Activated naive CD4-positive, alpha-beta T cell treated with anti-CD3 and anti-CD28 coated beads, Interleukin-2, amount 50 U/mL, for 24 hours (primary cell): ENCODE data around the gene ACBD5.
"Not testable (repeated sequence)": the region's sequence is repeated elsewhere in the genome, so short reads cannot be mapped to it uniquely, and the experiment has no call there.

Source experiments
- H3K27ac Mint-ChIP-seq: one replicate; pipeline ENCODE4 v1.8.0; 2021; ENCODE audit warnings: mild to moderate bottlenecking, mixed read lengths
- H3K27me3 Mint-ChIP-seq: one replicate; pipeline ENCODE4 v1.8.0; 2021; ENCODE audit warnings: mixed read lengths
- H3K36me3 Mint-ChIP-seq: one replicate; pipeline ENCODE4 v1.8.0; 2021; ENCODE audit warnings: mixed read lengths
- H3K4me1 Mint-ChIP-seq: one replicate; pipeline ENCODE4 v1.8.0; 2021; ENCODE audit warnings: mixed read lengths
- H3K4me3 Mint-ChIP-seq: one replicate; pipeline ENCODE4 v1.8.0; 2021; ENCODE audit warnings: mild to moderate bottlenecking, mixed read lengths
- H3K9me3 Mint-ChIP-seq: one replicate; pipeline ENCODE4 v1.8.0; 2021; ENCODE audit warnings: mixed read lengths

The ACBD5 gene

DNA sequence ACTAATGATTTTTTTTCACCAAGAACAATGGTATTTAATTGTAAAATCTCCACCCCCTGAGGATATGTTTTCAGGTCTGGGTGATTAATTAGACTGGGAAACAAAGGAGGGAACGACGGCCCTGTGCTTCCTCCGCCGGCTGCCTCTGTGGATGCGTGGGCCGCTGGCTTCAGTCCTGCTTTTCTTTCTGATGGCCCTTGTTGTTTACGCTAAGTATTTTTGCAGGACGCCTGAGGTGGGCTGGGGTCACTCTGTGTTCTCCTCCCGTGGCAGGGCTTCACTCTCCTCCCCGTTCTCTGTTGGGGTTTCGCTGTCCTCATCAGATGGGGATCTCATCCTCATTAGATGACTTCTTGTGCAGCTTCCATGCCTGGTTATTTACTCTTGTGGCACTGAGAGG lies 5.2 kb upstream of the ACBD5 start:
- Mint-ChIP-seq H3K27me3 (no peaks in the 10 kb centered on the region), H3K27ac (no peak overlapping the region), H3K9me3 (no peaks in the 10 kb centered on the region)

DNA sequence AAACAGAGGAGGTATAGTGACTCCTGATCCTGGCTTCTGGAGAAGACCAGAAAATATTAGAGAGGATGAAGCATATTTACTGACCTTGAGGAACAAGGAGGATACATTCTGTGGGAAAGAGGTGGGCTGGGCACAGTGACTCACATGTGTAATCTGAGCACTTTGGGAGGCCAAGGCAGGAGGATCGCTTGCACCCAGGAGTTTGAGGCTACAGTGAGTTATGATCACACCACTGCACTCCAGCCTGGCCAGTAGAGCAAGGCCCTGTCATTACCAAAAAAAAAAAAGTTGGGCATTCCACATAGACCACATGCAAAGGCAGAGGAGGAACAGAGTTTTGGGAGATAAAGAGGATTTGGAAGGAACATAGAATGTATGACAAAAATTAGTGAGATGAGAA lies 4.4 kb upstream of the ACBD5 start:
- Mint-ChIP-seq H3K4me3 (no peak overlapping the region), H3K27ac (peak overlapping the region; percentile 53), H3K4me1 (peaks cover 23% of the 10 kb centered on the region), H3K36me3 (no peaks in the 10 kb centered on the region), H3K9me3 (no peaks in the 10 kb centered on the region), H3K27me3 (no peaks in the 10 kb centered on the region)

More for the DNA sequence above, 5.2 kb upstream of the ACBD5 start:
- no peak overlapping the region for H3K4me3 Mint-ChIP-seq
- no peaks in the 10 kb centered on the region for H3K36me3 Mint-ChIP-seq
- H3K4me1 Mint-ChIP-seq, result peaks cover 23% of the 10 kb centered on the region

DNA sequence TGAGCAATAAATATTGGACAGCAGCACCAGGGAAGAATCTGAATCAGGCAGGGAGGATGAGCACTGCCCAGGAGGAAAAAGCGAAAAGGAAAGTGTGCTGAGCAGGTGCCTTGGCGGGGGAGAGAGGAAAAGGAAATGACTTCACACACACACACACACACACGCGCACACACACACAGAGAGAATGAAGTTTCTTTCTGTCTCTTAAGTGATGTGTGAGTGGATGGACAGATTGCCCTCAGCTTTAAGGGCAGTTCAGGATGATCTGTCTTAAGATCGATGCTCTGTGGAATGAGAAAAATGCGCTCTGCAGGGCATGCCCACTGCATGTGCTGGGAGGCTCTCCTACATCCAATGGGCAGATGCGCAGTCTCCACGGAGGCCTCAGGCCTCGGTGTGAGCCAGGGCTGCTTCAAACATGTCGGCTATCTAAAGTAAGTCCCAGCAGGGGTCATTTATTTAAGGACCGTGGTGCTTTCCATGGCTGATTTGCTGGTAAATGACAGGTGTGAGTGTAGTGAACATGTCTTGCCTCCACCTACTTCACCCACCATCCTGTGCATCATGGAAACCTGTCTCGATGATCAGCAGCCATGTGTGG lies 2.5 kb upstream of the ACBD5 start:
- peaks cover 2% of the 10 kb centered on the region for H3K36me3 Mint-ChIP-seq
- peaks cover 30% of the 10 kb centered on the region for H3K4me1 Mint-ChIP-seq
- H3K4me3 Mint-ChIP-seq, result peak overlapping the region; percentile 98

DNA sequence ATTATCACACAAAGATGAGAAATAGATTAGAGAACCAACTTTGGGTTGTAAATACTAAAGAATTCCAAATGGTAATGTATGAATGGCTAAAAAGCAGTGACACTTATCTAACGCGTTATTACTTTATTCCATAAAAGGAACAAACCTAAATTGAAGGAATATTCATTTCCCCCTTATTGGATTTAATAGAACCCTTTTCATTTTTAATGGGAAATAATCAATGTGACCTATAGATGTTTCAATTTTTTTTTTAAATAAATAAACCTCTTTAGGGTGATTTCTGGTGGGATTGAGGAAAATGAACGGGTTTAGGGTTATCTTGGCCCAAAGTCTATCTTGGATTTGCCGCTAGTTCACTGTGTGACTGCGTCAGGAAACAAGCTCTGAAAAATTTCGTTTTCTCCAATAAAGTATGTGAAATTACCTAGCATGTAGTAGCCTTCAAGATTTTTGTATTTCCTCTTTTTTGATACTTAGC lies 1.9 kb upstream of the ACBD5 start:
- peak overlapping the region; percentile 98 for H3K4me3 Mint-ChIP-seq
- no peaks in the 10 kb centered on the region for H3K27me3 Mint-ChIP-seq
- no peaks in the 10 kb centered on the region for H3K9me3 Mint-ChIP-seq
- H3K27ac Mint-ChIP-seq, result peak overlapping the region; percentile 95
- H3K36me3 Mint-ChIP-seq, result peaks cover 2% of the 10 kb centered on the region
- peaks cover 30% of the 10 kb centered on the region for H3K4me1 Mint-ChIP-seq

More for the DNA sequence above, 2.5 kb upstream of the ACBD5 start:
- H3K9me3 Mint-ChIP-seq, result no peaks in the 10 kb centered on the region
- no peaks in the 10 kb centered on the region for H3K27me3 Mint-ChIP-seq
- H3K27ac Mint-ChIP-seq, result peak overlapping the region; percentile 95

DNA sequence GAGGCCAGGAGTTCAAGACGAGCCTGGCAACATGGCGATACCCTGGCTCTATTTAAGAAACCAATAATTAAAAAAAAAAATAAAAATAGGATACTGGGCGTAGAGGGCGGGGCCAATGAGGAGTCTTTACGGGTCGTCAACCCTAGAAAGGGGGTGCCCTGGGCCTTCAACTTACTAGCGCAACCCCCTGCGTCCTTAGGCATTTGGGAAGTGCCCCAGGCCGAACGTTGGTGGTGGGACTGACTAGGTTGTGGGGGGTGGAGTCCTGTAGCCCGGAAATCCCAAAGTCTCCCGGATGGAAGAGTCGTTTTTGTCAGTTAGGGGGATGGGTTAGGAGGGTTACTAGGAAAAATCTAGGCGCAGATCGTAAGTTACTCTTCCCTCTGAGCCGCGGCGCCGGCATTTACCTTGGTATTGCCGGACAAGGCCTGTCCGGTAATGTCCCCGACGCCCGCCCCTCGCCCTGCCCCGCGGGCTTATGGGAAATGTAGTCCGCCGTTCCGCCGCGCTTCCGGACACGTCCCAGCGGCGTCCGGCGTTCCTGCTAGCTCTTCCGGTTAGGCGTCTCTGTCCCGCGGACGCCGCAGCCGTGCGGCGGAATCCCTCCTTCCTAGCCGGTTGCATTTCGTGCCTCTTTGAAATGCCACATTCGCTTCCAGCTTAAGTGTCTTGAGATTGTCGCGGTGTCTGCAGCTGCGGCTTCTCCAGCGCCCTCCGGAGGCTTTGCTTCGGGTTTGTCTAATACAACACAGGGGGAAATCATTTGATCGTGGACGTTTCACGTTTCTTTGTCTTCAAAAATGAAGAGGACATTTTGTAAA lies 1.3 kb upstream of the ACBD5 start:
- Mint-ChIP-seq H3K36me3 (peaks cover 2% of the 10 kb centered on the region), H3K9me3 (no peaks in the 10 kb centered on the region), H3K27me3 (no peaks in the 10 kb centered on the region), H3K27ac (peak overlapping the region; percentile 95), H3K4me1 (peaks cover 30% of the 10 kb centered on the region), H3K4me3 (peak overlapping the region; percentile 98)

DNA sequence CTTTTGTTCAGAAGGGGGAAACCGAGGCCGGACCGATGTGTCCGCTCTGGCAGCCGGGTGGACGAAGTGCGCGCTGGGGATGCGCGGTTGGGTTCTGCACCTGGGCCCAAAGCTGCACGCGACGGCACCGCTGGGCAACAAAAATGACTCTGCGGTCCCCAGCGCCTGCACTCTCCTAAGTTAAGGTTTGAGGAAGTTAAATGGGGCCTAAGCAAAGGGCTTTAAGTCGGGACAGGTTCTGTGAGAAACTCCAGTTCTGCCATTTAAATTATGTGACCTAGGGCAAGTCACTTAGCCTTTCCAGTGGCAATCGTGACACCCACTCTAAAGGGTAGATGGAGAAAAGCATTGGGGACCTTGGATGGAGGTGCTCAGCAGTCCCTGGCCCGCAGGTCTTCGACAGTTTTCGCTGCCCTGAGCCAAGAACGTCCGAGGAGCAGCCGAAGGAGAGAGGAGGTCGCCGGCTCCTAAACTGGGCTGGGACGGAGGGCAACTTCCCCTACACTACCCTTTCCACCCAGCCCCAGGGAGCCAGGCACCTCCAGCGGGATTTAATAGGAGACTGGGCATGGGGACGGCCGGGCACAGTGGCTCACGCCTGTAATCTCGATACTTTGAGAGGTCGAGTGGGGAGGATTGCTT lies 534 bp upstream of the ACBD5 start:
- H3K9me3 Mint-ChIP-seq, result no peaks in the 10 kb centered on the region
- H3K27ac Mint-ChIP-seq, result peak overlapping the region; percentile 95
- peaks cover 2% of the 10 kb centered on the region for H3K36me3 Mint-ChIP-seq
- H3K4me1 Mint-ChIP-seq, result peaks cover 30% of the 10 kb centered on the region
- no peaks in the 10 kb centered on the region for H3K27me3 Mint-ChIP-seq
- H3K4me3 Mint-ChIP-seq, result peak overlapping the region; percentile 98

DNA sequence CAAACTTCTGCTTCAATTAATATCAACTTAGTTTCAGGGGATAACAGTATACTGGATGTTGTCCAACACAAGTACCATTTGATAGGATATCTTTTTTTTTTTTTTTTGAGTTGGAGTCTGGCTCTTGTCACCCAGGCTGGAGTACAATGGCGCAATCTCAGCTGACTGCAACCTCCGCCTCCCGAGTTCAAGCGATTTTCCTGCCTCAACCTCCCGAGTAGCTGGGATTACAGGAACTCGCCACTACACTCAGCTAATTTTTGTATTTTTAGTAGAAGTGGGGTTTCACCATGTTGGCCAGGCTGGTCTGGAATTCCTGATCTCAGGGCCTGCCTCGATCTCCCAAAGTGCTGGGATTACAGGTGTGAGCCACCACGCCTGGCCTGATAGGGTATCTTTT lies 3.1 kb downstream of the ACBD5 start:
- H3K36me3 Mint-ChIP-seq, H3K27me3 Mint-ChIP-seq, H3K27ac Mint-ChIP-seq, H3K4me3 Mint-ChIP-seq, H3K9me3 Mint-ChIP-seq: not testable (repeated sequence)
- peaks cover 13% of the 10 kb centered on the region for H3K4me1 Mint-ChIP-seq

DNA sequence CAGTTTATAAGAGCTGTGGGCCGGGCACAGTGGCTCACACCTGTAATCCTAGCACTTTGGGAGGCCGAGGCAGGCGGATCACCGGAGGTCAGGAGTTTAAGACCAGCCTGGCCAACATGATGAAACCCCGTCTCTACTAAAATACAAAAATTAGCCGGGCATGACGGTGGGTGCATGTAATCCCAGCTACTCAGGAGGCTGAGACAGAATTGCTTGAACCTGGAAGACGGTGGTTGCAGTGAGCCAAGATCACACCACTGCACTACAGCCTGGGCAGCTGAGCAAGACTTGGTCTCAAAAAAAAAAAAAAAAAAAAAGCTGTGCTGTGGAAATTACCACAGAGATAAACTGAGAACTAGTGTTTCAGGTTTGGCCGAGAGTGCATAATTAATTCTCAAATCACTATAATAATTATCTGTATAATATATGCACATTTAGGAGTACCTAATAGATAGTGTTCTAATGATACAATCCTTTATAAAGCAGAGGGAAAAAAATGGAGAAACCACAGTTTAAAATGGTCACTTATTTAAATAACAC lies 3.9 kb downstream of the ACBD5 start:
- H3K9me3 Mint-ChIP-seq, H3K4me3 Mint-ChIP-seq, H3K27me3 Mint-ChIP-seq, H3K27ac Mint-ChIP-seq, H3K36me3 Mint-ChIP-seq: not testable (repeated sequence)
- peaks cover 13% of the 10 kb centered on the region for H3K4me1 Mint-ChIP-seq

DNA sequence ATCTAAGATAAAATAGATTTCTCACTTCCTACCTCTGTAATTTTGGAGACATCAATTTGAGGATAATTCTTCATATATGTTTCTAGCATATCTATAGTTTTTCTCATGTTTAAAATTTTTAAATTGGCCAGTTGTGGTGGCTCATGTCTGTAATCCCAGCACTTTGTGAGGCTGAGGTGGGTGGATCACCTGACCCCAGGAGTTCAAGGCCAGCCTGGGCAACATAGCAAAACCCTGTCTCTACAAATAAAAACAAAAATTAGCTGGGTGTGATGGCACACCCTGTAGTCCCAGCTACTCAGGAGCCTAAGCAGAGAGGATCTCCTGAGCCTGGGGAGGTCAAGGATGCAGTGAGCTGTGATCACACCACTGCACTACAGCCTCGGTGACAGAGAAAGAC lies 4.9 kb downstream of the ACBD5 start:
- Mint-ChIP-seq H3K4me3 (no peak overlapping the region), H3K4me1 (peaks cover 7% of the 10 kb centered on the region), H3K9me3 (no peaks in the 10 kb centered on the region), H3K27me3 (no peaks in the 10 kb centered on the region), H3K27ac (no peak overlapping the region), H3K36me3 (peaks cover 6% of the 10 kb centered on the region)

DNA sequence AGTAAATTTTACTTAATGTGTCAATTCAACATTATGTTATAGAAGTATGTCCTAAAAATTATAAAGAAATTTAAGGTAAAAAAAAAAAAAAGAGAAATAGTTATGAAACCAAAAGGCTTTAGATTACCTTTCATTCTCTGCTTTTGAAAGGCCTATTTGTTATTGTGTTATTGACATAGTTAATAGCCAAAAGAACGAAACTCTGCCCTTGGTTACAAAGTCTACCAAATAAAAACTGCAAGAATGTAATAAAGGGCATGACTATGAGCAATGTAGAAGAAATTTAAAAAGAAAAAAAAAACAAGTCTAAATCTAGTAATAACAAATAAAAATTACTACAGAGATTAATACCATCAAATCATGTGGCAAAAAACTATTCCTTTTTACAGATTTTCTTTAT lies 10.6 kb downstream of the ACBD5 start:
- Mint-ChIP-seq H3K9me3 (no peaks in the 10 kb centered on the region), H3K27ac (no peak overlapping the region), H3K36me3 (peaks cover 5% of the 10 kb centered on the region), H3K4me3 (no peak overlapping the region), H3K27me3 (no peaks in the 10 kb centered on the region), H3K4me1 (peaks cover 12% of the 10 kb centered on the region)

DNA sequence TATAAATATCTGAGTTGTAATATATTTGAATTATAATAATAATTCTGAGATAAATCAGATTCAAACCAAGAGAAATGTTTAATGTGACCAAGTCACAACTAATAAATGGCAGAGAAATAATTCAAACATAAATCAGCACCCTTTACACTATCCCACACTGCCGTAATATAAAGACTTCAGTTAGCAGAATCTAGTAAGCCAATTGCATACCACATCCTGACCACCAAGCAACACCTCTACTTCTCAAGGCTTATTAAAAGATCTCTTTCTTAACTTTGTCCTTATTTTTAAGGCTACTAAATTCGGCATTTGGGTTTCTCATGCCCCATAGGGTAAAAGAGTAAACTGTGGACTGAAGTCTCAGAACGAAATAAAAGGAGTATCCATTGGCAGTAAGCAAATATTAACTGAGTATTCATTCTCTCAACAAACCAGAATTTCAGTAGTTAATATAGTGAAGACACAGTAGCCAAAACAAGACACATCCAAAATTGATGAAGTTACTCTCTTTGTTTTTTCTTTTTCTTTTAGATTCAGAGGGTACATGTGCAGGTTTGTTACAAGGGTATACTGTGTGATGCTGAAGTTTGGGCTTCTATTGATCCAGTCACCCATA lies 14.8 kb downstream of the ACBD5 start:
- Mint-ChIP-seq H3K4me1 (peaks cover 16% of the 10 kb centered on the region), H3K36me3 (peaks cover 1% of the 10 kb centered on the region), H3K4me3 (no peak overlapping the region), H3K27me3 (no peaks in the 10 kb centered on the region), H3K9me3 (no peaks in the 10 kb centered on the region), H3K27ac (peak overlapping the region; percentile 47)

DNA sequence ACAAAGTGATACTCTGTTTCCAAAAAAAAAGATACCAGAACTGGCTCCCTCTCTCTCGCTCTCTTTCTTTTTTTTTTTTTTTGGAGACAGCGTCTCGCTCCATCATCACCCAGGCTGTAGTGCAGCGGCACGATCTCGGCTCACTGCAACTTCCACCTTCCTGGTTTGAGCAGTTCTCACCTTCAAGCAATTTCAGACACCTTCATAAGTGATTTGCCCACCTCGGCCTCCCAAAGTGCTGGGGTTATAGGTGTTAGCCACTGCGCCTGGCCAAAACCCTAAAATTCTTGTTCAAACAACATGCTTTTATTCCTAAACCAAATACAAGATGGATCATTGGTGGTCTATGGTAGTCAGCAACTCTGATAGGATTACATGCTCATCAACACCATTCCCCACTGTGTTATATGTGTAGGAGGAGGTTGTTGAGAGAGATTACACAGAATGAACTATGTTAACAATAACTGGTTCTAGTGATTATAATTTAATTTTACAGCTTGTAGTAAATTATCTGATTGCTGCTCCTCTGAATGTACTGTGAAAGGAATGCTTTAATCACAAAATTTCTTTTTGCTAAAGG lies 15.5 kb downstream of the ACBD5 start:
- H3K27me3 Mint-ChIP-seq, result no peaks in the 10 kb centered on the region
- H3K9me3 Mint-ChIP-seq, result no peaks in the 10 kb centered on the region
- no peaks in the 10 kb centered on the region for H3K36me3 Mint-ChIP-seq
- H3K27ac Mint-ChIP-seq, result peak overlapping the region; percentile 82
- peaks cover 16% of the 10 kb centered on the region for H3K4me1 Mint-ChIP-seq
- no peak overlapping the region for H3K4me3 Mint-ChIP-seq

DNA sequence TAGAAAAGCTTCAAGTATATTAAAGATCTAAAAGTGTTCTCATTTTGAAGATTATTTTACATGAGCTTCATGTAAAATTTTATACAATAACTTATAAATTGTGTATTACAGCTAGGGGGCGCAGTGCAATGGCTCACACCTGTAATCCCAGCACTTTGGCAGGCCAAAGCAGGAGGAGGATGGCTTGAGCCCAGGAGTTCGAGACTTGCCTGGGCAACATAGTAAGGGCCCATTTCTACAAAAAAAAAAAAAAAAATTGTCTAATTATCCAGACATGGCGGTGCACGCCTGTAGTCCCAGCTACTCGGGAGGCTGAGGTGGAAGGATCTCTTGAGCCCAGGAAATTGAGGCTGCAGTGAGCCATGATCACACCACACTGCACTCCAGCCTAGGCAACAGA lies 16.6 kb downstream of the ACBD5 start:
- Mint-ChIP-seq H3K4me3 (no peak overlapping the region), H3K4me1 (peaks cover 16% of the 10 kb centered on the region), H3K9me3 (no peaks in the 10 kb centered on the region), H3K27me3 (no peaks in the 10 kb centered on the region), H3K27ac (no peak overlapping the region), H3K36me3 (peaks cover 6% of the 10 kb centered on the region)

DNA sequence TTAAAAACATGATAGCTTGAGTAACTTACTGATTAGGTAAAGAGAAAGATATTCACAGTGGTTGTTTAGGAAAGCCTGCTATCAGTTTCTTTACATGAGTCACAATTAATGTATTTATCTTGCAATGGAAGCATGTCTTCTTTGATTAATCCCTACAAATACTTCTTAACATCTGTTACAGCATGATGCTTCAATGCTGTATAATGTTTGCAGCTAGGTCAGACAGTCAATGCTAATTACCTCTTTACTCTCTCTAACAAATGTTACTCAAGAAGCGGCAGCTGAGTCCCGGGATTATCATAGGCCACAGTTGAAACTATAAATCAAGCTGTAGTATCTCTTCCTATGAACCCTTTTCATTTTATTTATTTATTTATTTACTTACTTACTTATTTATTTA lies 33.2 kb downstream of the ACBD5 start:
- peaks cover 10% of the 10 kb centered on the region for H3K36me3 Mint-ChIP-seq
- no peaks in the 10 kb centered on the region for H3K27me3 Mint-ChIP-seq
- no peak overlapping the region for H3K4me3 Mint-ChIP-seq
- H3K27ac Mint-ChIP-seq, result no peak overlapping the region
- H3K9me3 Mint-ChIP-seq, result no peaks in the 10 kb centered on the region
- no peaks in the 10 kb centered on the region for H3K4me1 Mint-ChIP-seq

DNA sequence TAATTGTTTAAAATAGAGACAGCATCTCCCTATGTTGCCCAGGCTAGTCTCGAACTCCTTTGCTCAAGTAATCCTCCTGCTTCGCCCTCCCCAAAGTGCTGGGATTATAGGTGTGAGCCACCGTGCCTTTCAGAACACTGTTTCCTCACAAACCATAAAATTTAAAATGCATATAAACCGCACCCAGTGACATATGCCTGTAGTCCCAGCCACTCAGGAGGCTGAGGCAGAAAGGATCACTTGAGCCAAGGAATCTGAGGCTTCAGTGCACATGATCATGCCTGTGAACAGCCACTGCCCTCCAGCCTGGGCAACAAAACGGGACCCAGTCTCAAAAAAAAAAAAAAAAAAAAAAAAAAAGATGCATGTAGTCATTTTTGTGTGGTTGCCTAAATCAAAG lies 36.8 kb downstream of the ACBD5 start:
- H3K27ac Mint-ChIP-seq, result no peak overlapping the region

More for the DNA sequence above, 36.8 kb downstream of the ACBD5 start:
- Mint-ChIP-seq H3K27me3 (no peaks in the 10 kb centered on the region), H3K4me3 (no peak overlapping the region), H3K9me3 (no peaks in the 10 kb centered on the region), H3K4me1 (no peaks in the 10 kb centered on the region), H3K36me3 (peaks cover 4% of the 10 kb centered on the region)
